HCT116 (cell line): ENCODE data around the gene ZFAND5. TPM values are rescaled to one million over a fixed set of nuclear protein-coding genes. Genes with fewer than 3 reads are reported as not detected.

Experiments used
- ATAC-seq: fragments of 200-7000 bp; cut with Tn5 transposase; 2 replicates; pipeline ENCODE4 v1.9.1; 2020; ENCODE audit warnings: mild to moderate bottlenecking, moderate library complexity
- BruUV-seq: library from RNA; stranded (reverse); fragments of 400-500 nt; replicated peaks from 2 replicates; lab custom pipeline; 2021; lab: Mats Ljungman, UMichigan
- CTCF ChIA-PET: fragments of 300-600 bp; sonication (Branson Sonifier 250); formaldehyde crosslinking; loops from one replicate; lab custom pipeline; 2021; ENCODE audit warnings: antibody characterized with exemption; lab: Charles Lee
- POLR2A ChIA-PET: fragments of 300-600, 350-600 bp; sonication (Branson Sonifier 250); formaldehyde crosslinking; loops from one replicate; lab custom pipeline; 2021; ENCODE audit warnings: antibody characterized with exemption; lab: Charles Lee
- RAD21 ChIA-PET, 2 experiments: fragments of 300-600 bp; sonication (Branson Sonifier 250); formaldehyde crosslinking; loops; one replicate each; lab custom pipeline; 2023; ENCODE audit warnings: low total read pairs in 2 of 2; ENCODE audit not compliant: uncharacterized antibody in 2 of 2, unreplicated experiment in 2 of 2, low non-redundant PET in 1 of 2; lab: Charles Lee
- DNase-seq: peaks from one replicate; pipeline ENCODE4 v3.0.0-alpha.2; 2010; ENCODE audit warnings: low read depth, low spot score
- H2AFZ ChIP-seq: fragments of 200-600 bp; shearing (Covaris generic), sonication (generic); 2 replicates; pipeline ENCODE4 v1.6.1; 2017; ENCODE audit warnings: low read depth, mixed run types, mixed read lengths, antibody characterized with exemption, low read length; ENCODE audit not compliant: poor library complexity, severe bottlenecking
- H3K27ac ChIP-seq: 2 replicates; pipeline ENCODE4 v1.5.1; 2012; ENCODE audit warnings: low read depth, low read length
- H3K27me3 ChIP-seq: fragments of 200-600 bp; sonication (generic); 2 replicates; pipeline ENCODE4 v1.6.1; 2016; ENCODE audit warnings: mixed run types, low read length, mixed read lengths; ENCODE audit not compliant: insufficient read depth
- H3K36me3 ChIP-seq, 2 experiments: fragments of 200-500 bp in 1 of 2; fragments of 200-600 bp in 1 of 2; sonication (Bioruptor generic) in 1 of 2; sonication (generic) in 1 of 2; 2 replicates each; pipeline versions ENCODE4 v1.5.1 to v1.6.1; 2014 to 2016; ENCODE audit warnings: low read length in 2 of 2, inconsistent platforms in 1 of 2, mixed read lengths in 1 of 2, mixed run types in 1 of 2; ENCODE audit not compliant: insufficient read depth in 2 of 2, control insufficient read depth in 1 of 2
- H3K4me1 ChIP-seq, 2 experiments: fragments of 200-600 bp in 1 of 2; sonication (generic) in 1 of 2; 2 replicates each; pipeline versions ENCODE4 v1.5.1 to v1.6.1; 2012 to 2017; ENCODE audit warnings: low read length in 2 of 2, inconsistent platforms in 1 of 2, mild to moderate bottlenecking in 1 of 2, mixed read lengths in 1 of 2, mixed run types in 1 of 2, moderate library complexity in 1 of 2; ENCODE audit not compliant: insufficient read depth in 2 of 2, control insufficient read depth in 1 of 2
- H3K4me2 ChIP-seq: fragments of 200-600 bp; sonication (generic); 2 replicates; pipeline ENCODE4 v1.6.1; 2017; ENCODE audit warnings: mixed run types, low read length, mixed read lengths
- H3K4me3 ChIP-seq, 2 experiments: fragments of 200-600 bp in 1 of 2; sonication (generic) in 1 of 2; replicated peaks in 1 of 2; 2 replicates each; pipeline ENCODE4 v1.5.1; 2011 to 2016; ENCODE audit warnings: low read length in 2 of 2, control low read depth in 1 of 2, low read depth in 1 of 2, mild to moderate bottlenecking in 1 of 2, mixed read lengths in 1 of 2, mixed run types in 1 of 2
- H3K79me2 ChIP-seq: fragments of 200-600 bp; sonication (generic); 2 replicates; pipeline ENCODE4 v1.6.1; 2017; ENCODE audit warnings: mild to moderate bottlenecking, mixed run types, low read length, moderate library complexity, mixed read lengths; ENCODE audit not compliant: insufficient read depth
- H3K9ac ChIP-seq: fragments of 200-600 bp; sonication (generic); 2 replicates; pipeline ENCODE4 v1.6.1; 2016; ENCODE audit warnings: low read length, mixed read lengths
- H3K9me2 ChIP-seq: fragments of 200-600 bp; sonication (generic), shearing (Covaris generic); 2 replicates; pipeline ENCODE4 v1.6.1; 2017; ENCODE audit warnings: mixed run types, mild to moderate bottlenecking, moderate library complexity; ENCODE audit not compliant: insufficient read depth
- H3K9me3 ChIP-seq, 2 experiments: fragments of 200-500 bp in 1 of 2; fragments of 200-600 bp in 1 of 2; sonication (Bioruptor generic) in 1 of 2; sonication (generic) in 1 of 2; 2 replicates each; pipeline ENCODE4 v1.6.1; 2014 to 2017; ENCODE audit warnings: low read length in 2 of 2, mixed read lengths in 2 of 2, inconsistent platforms in 1 of 2, low read depth in 1 of 2, mild to moderate bottlenecking in 1 of 2, mixed run types in 1 of 2, moderate library complexity in 1 of 2; ENCODE audit not compliant: control insufficient read depth in 1 of 2, insufficient read depth in 1 of 2
- H4K20me1 ChIP-seq: fragments of 200-600 bp; sonication (generic), shearing (Covaris generic); 2 replicates; pipeline ENCODE4 v1.6.1; 2017; ENCODE audit warnings: mixed run types, mild to moderate bottlenecking, moderate library complexity; ENCODE audit not compliant: insufficient read depth
- ATF3 ChIP-seq: IDR thresholded peaks from 2 replicates; pipeline ENCODE4 v1.6.1; 2012
- EZH2phosphoT487 ChIP-seq: fragments of 200-600 bp; IDR thresholded peaks from 2 replicates; pipeline ENCODE4 v1.6.1; 2018; ENCODE audit warnings: antibody characterized with exemption, borderline replicate concordance
- REST ChIP-seq: IDR thresholded peaks from 2 replicates; pipeline ENCODE4 v1.6.1; 2012; ENCODE audit warnings: low read depth
- YY1 ChIP-seq: IDR thresholded peaks from 2 replicates; pipeline ENCODE4 v1.6.1; 2011; ENCODE audit warnings: low read length, low read depth, moderate library complexity, mild to moderate bottlenecking; ENCODE audit not compliant: insufficient replicate concordance; ENCODE audit errors: extremely low read depth
- intact Hi-C: fragments of 100-400 bp; cut with micrococcal nuclease; formaldehyde crosslinking; loops from 2 replicates; pipeline ENCODE4 v1.10.0; 2022
- total RNA-seq: library from RNA; stranded (reverse); gene quantifications from one replicate; pipeline ENCODE4 v1.2.1, GENCODE V29; 2021; ENCODE audit not compliant: unreplicated experiment

Gene ZFAND5
- total RNA-seq, 1 experiment from 2014 or later = 128 TPM

GRCh38 chr9:72312386-72312987 is 52.5 kb downstream of the ZFAND5 start:
- Histone ChIP-seq H3K4me2 (no peak overlapping the region), H3K36me3 (no peaks in the 10 kb centered on the region), H3K9ac (no peak overlapping the region), H2AFZ (no peak overlapping the region), H3K9me3 (no peaks in the 10 kb centered on the region), H3K4me1 (peaks cover 35 to 45% of the 10 kb centered on the region in 2 experiments), H3K4me3 (no peak overlapping the region), H4K20me1 (no peaks in the 10 kb centered on the region), H3K27me3 (no peaks in the 10 kb centered on the region), H3K27ac (no peak overlapping the region), H3K79me2 (no peaks in the 10 kb centered on the region), H3K9me2 (no peaks in the 10 kb centered on the region; the same call in 1 of the 2 replicates)
- no peak for DNase-seq
- intact Hi-C loops = no loop called here
- no peak for ATAC-seq
- BruUV-seq = no TSS peak
- TF ChIP-seq YY1 (no peak), ATF3 (no peak), REST (no peak), EZH2phosphoT487 (no peak)
- CTCF ChIA-PET = no interaction called here
- POLR2A ChIA-PET = no interaction called here
- RAD21 ChIA-PET = no interaction called here
